Mucosa of rectum (tissue), 2 donors: ENCODE data around the gene NFIA.

Experiments
- H3K27ac ChIP-seq, 2 donors: one replicate each; pipeline ENCODE4 v1.7.0; 2013; ENCODE audit warnings: inconsistent platforms in 2 of 2, low read depth in 2 of 2, low read length in 2 of 2
- H3K27me3 ChIP-seq, 2 donors: one replicate each; pipeline ENCODE4 v1.7.0; 2013; ENCODE audit warnings: low read length in 2 of 2; ENCODE audit not compliant: control insufficient read depth in 2 of 2, insufficient read depth in 2 of 2
- H3K36me3 ChIP-seq, 2 donors: one replicate each; pipeline ENCODE4 v1.7.0; 2013; ENCODE audit warnings: low read length in 2 of 2; ENCODE audit not compliant: control insufficient read depth in 2 of 2, insufficient read depth in 2 of 2
- H3K4me1 ChIP-seq, 2 donors: one replicate each; pipeline ENCODE4 v1.7.0; 2013; ENCODE audit warnings: low read length in 2 of 2, mild to moderate bottlenecking in 1 of 2; ENCODE audit not compliant: control insufficient read depth in 2 of 2, insufficient read depth in 2 of 2
- H3K4me3 ChIP-seq, 2 donors: one replicate each; pipeline ENCODE4 v1.7.0; 2013; ENCODE audit warnings: low read length in 2 of 2
- H3K9ac ChIP-seq, 2 donors: one replicate each; pipeline ENCODE4 v1.7.0; 2013; ENCODE audit warnings: low read length in 2 of 2, low read depth in 1 of 2, mild to moderate bottlenecking in 1 of 2
- H3K9me3 ChIP-seq, 2 donors: one replicate each; pipeline ENCODE4 v1.7.0; 2013; ENCODE audit warnings: low read length in 2 of 2; ENCODE audit not compliant: control insufficient read depth in 2 of 2
- donor health status: healthy.
- donor health status: Normal muscosa, but diverticular disease.

The NFIA gene

DNA sequence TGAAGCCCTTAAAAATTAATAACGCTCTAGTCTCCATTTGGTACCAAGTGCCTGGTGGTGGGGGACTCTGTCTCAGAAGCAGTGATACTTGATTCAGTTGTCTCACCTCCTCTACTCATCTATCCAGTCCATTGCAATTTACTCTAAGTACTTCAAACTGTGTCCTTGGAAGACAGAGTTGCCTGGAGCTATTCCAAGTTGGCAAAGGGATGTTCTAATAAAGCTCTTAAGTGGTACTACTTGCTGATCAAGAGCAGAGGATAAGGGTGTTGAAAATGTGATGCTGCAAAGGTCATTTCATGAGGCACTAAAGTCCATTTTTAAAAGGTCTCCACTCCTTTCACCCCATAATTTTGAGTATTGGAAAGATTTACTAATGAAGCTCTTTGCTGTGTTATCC, 142.2 kb downstream of the NFIA start:
- Histone ChIP-seq H3K27ac (no peak overlapping the region), H3K4me1 (peaks cover 3 to 5% of the 10 kb centered on the region in 2 donors), H3K27me3 (no peaks in the 10 kb centered on the region), H3K9ac (no peak overlapping the region), H3K4me3 (no peak overlapping the region), H3K36me3 (no peaks in the 10 kb centered on the region), H3K9me3 (no peaks in the 10 kb centered on the region)

- H3K36me3 ChIP-seq: no peaks in the 10 kb centered on the region
- no peak overlapping the region for H3K9ac ChIP-seq
- H3K27ac ChIP-seq: no peak overlapping the region
- H3K27me3 ChIP-seq: no peaks in the 10 kb centered on the region
- H3K9me3 ChIP-seq: no peaks in the 10 kb centered on the region
- peaks cover 5 to 7% of the 10 kb centered on the region in 2 donors for H3K4me1 ChIP-seq
- H3K4me3 ChIP-seq: no peak overlapping the region
Measured at GRCh38 chr1:61225478-61225877, 143.1 kb downstream of the NFIA start.

DNA sequence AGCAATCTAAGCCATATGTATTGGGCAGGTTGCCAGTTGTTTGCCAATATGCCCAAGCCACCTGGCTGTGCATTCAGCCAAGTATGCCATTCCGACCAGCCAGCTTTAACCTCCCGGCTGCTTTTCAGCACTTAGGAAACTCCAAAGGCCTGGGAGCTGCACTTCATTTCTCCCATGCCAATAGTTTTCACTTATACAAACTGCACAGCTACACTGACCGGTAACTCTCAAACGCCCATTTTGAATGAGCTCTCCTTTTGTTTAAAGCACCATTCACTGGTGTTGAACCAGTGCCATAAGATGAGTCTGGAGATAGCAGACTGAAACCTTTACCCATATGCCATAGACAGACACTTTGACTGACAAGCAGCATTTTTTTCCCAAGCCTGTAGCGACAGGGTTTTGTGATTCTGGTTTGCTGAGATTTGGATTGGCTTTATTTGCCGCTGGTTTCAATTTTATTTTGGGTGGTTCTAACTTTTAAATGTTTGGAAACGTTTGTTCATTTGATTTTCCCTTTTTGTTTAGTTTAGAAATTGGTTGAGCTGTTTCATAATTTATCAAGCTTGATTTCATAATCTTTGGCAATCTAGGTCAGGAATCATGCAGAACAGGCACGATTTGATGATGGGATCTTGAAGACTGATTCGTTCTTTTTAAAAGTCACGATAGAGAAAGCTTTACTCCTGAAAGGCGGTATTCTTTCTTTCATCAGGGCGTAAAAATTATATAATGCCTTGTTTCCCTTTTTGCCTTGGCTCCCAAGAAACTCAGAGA, 144.6 kb downstream of the NFIA start:
- no peaks in the 10 kb centered on the region for H3K27me3 ChIP-seq
- H3K4me3 ChIP-seq: no peak overlapping the region
- no peaks in the 10 kb centered on the region for H3K9me3 ChIP-seq
- H3K36me3 ChIP-seq: no peaks in the 10 kb centered on the region
- peaks cover 9 to 11% of the 10 kb centered on the region in 2 donors for H3K4me1 ChIP-seq
- no peak overlapping the region for H3K27ac ChIP-seq
- no peak overlapping the region for H3K9ac ChIP-seq

DNA sequence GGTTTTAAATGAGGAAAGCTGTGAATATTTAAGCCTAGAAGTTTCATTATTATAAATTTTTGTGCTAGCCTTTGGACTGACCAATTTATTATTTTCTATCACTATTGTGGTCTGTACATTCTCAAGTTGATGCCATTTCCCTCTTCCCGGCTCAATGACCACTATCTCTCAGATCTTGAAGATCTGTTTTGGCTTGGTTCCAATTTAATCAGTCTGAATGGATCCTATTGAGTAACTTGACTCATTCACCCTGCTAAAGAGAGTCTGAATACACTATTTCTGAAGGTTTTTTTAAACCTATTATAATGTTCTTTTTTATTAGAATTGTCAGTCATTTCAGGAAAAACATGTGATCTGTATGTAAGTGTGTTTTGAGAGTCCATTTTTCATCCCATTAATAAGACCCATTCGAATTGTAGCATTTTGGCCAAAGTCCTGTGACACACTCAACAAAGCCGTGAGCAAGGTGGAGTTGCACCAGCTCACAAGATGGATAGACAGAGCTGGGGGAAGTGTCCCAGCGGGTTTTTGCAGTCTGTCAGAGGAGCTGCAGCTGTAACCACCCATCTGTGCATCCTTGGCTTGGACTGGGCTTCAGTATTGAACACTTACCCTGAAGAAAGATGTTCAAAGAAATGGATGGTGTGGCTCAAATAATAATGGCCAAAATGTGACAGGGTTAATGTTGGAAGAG, 145.6 kb downstream of the NFIA start:
- H3K9me3 ChIP-seq: no peaks in the 10 kb centered on the region
- H3K4me1 ChIP-seq: peaks cover 11 to 12% of the 10 kb centered on the region in 2 donors
- no peak overlapping the region for H3K27ac ChIP-seq
- no peak overlapping the region for H3K9ac ChIP-seq
- no peak overlapping the region for H3K4me3 ChIP-seq
- H3K27me3 ChIP-seq: no peaks in the 10 kb centered on the region
- H3K36me3 ChIP-seq: no peaks in the 10 kb centered on the region

DNA sequence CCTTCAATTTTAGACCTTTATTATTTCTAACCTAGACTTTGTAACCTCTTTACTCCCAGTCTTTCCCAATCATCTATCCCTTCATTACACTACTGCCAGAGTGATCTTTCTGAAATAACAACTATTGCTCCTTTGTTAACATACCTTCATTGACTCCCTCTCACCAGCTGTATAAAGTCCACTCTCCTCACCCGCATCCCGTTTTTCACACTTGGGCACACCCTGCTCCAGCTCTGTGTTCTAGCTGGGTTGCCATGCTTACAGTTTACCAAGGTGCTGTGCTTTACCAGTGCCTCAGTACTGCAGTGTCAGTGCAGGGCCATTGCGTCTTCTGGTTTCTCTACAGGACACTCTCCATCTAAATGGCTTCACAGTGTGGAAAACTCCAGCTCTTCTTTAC, 148.2 kb downstream of the NFIA start:
- Histone ChIP-seq H3K27ac (no peak overlapping the region), H3K4me1 (peaks cover 11 to 12% of the 10 kb centered on the region in 2 donors), H3K36me3 (no peaks in the 10 kb centered on the region)

GRCh38 chr1:61231795-61232194, 149.4 kb downstream of the NFIA start:
- Histone ChIP-seq H3K4me1 (peaks cover 6 to 10% of the 10 kb centered on the region in 2 donors), H3K27ac (no peak overlapping the region), H3K9me3 (no peaks in the 10 kb centered on the region), H3K27me3 (no peaks in the 10 kb centered on the region), H3K9ac (no peak overlapping the region), H3K4me3 (no peak overlapping the region), H3K36me3 (no peaks in the 10 kb centered on the region)

More for the DNA sequence above, 148.2 kb downstream of the NFIA start:
- H3K27me3 ChIP-seq: no peaks in the 10 kb centered on the region
- no peak overlapping the region for H3K9ac ChIP-seq
- H3K9me3 ChIP-seq: no peaks in the 10 kb centered on the region
- no peak overlapping the region for H3K4me3 ChIP-seq

- Histone ChIP-seq H3K9ac (no peak overlapping the region), H3K27ac (no peak overlapping the region), H3K4me3 (no peak overlapping the region), H3K4me1 (peaks cover 6 to 9% of the 10 kb centered on the region in 2 donors), H3K27me3 (no peaks in the 10 kb centered on the region), H3K36me3 (no peaks in the 10 kb centered on the region), H3K9me3 (no peaks in the 10 kb centered on the region)
Measured at GRCh38 chr1:61233121-61233660, 150.8 kb downstream of the NFIA start.

- H3K4me1 ChIP-seq: peaks cover 6 to 9% of the 10 kb centered on the region in 2 donors
- H3K27ac ChIP-seq: no peak overlapping the region
- no peak overlapping the region for H3K9ac ChIP-seq
- H3K27me3 ChIP-seq: no peaks in the 10 kb centered on the region
- no peaks in the 10 kb centered on the region for H3K9me3 ChIP-seq
- no peak overlapping the region for H3K4me3 ChIP-seq
- no peaks in the 10 kb centered on the region for H3K36me3 ChIP-seq
Measured at GRCh38 chr1:61234587-61234919, 152.2 kb downstream of the NFIA start.

DNA sequence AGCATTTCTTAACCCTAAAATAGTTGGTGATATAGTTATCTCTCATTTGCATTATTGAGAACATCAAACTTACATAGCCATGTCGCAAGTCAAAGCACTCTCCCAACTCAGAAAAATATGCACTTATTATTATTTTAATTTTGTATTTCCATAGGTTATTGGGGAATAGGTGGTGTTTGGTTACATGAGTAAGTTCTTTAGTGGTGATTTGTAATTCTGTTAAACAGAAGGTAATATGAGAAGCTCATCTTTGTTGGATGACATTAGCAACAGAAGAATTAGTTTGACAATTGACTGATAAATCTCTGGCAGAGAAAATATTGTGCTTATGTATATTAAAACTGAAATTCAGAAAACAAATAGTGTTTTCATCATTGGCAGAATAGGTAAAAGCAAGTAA, 154.8 kb downstream of the NFIA start:
- Histone ChIP-seq H3K9me3 (no peaks in the 10 kb centered on the region), H3K4me1 (peaks cover 6 to 8% of the 10 kb centered on the region in 2 donors)

DNA sequence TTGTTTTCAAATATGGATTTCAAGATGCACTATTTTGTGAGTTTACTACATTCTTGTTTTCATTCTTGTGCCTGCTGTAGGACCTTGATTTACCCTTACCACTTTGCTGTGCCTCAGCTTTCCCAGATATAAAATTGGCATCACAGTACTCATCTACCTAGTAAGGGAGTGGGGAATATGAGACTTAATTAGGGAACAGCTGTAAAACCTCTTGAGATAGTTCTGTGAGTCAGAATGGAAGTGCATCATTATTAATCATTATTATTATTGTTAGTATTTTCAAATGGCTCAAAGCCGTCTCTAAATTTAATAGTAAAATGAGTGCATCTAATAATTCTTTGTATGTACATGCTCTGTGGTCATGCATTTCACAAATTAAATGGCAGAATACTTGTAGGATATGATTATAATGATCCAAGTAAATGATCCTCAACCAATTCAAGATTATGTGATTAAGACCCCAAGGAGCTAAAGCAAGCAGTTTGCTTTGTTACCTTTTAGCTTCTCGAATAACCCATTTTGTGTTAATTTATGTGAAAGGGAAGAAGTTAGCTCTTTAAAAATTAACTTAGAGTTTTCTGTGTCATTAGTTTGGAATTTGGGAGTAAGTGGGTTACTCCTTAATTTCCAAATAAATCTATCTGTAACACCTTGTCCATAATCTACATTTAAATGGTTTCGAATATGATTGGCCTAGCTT, 155.4 kb downstream of the NFIA start:
- no peaks in the 10 kb centered on the region for H3K9me3 ChIP-seq
- H3K27me3 ChIP-seq: no peaks in the 10 kb centered on the region
- H3K36me3 ChIP-seq: no peaks in the 10 kb centered on the region
- no peak overlapping the region for H3K4me3 ChIP-seq
- H3K9ac ChIP-seq: no peak overlapping the region
- no peak overlapping the region for H3K27ac ChIP-seq
- peaks cover 6 to 9% of the 10 kb centered on the region in 2 donors for H3K4me1 ChIP-seq

More for the DNA sequence above, 154.8 kb downstream of the NFIA start:
- Histone ChIP-seq H3K27me3 (no peaks in the 10 kb centered on the region), H3K9ac (no peak overlapping the region), H3K27ac (no peak overlapping the region), H3K36me3 (no peaks in the 10 kb centered on the region), H3K4me3 (no peak overlapping the region)
